ENCODE results near the gene DHX8.
A peak's percentile ranks its signal among the peaks of the same experiment; 100 is the strongest.
"Not testable (repeated sequence)": the region's sequence is repeated elsewhere in the genome, so short reads cannot be mapped to it uniquely, and the experiment has no call there.

DHX8 gene

DNA sequence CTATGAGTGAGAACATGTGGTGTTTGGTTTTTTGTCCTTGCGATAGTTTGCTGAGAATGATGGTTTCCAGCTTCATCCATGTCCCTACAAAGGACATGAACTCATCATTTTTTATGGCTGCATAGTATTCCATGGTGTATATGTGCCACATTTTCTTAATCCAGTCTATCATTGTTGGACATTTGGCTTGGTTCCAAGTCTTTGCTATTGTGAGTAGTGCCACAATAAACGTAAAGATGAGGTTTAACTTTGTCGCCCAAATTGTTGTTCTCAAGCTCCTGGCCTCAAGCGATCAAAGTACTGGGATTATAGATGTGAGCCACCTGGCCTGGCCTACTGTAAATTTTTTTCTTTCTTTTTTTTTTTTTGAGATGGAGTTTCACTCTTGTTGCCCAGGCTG lies 21.2 kb upstream of the DHX8 start:
- DNase-seq (ENCODE audit: low spot score) = not testable (repeated sequence)

DNA sequence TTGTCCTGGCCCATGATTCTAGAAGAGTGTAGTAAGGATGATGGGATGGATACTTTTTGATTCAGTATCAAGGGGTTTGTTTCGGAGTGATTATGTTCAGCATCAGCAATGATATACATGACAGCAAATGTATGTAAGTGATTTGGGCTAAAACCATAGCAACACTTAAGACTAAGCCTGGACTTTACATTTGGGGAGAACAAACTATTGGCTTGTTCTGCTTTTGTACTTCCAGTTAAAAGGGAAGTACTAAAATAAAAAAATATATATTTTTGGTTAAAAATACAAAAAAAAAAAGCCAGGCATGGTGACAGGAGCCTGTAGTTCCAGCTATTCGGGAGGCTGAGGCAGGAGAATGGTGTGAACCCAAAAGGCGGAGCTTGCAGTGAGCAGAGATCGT lies 20.5 kb upstream of the DHX8 start:
- no peak for DNase-seq (ENCODE audit: low spot score)

GRCh38 chr17:43464046-43464445 lies 19.7 kb upstream of the DHX8 start:
- DNase-seq (ENCODE audit: low spot score) = no peak

- no peak for DNase-seq (ENCODE audit: low spot score)
These were observed 18.7 kb upstream of the DHX8 start for GRCh38 chr17:43465049-43465448.

DNA sequence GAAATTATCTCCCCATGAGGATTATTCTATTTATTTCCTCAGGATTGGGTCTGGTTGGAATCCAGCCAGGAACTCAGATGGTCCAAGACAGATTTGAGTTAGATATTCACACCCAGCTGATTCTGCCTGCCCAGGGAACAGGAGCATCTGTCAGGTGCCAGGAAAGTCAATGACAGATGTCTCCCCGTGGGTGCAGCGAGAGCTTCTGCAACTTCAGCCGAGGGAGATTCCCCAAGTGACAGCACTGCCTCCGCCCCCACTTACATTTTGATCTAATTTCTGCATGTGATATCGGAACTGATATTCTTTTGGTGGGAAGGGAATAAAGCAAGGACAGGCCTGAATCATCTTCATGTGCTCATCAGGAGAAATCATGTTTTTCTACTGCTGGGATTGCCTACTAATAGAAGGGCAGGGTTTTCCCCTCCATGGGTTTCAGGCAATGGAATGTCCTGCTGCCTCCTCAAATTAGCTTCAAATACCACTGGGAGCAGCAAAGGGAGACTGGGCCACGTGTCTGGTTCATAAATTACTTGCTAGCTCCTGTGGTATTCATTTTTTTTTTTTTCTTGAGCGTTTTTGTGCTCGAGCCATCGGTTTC lies 15.7 kb upstream of the DHX8 start:
- DNase-seq (ENCODE audit: low spot score) = peak; percentile 27

DNA sequence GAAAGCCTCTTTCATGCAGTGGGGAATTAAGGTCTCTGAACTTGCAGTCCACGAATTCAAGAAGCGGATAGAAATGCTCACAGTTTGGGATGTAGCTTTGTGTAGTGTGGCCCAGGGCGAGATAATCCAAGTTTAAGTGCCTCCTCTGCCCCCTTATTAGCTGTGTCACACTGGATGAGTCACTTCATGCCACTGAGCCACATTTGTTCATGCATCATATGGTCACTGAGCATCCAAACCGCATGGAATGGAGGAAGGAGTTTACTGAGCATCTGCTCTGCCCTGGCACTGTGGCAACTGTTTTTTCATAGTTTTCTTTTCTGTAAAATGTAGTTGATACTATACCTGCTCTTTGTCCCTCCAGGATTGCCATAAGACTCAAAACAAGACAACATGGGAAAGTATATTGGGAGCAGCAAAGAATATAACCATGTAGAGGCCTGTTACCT lies 15.1 kb upstream of the DHX8 start:
- DNase-seq (ENCODE audit: low spot score) = no peak

DNA sequence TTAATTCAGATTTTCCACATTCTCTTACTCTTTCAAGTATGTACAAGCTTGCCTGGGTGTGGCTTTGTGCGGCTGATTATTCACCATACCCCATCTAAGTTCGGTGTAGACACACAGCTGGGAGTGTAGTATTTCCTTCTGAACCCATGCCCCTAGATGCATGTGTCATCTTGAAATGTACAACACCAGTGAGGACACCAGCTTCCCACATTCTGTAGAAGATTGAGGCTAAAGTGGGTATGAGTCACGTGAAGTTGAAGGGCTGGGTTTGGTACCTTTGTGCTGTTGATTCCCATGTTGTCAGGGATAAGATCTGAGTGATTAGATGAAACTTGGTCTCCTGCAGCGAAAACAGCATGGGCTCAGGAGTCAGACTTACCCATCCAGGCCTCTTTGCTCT lies 14.6 kb upstream of the DHX8 start:
- DNase-seq (ENCODE audit: low spot score) = no peak

DNA sequence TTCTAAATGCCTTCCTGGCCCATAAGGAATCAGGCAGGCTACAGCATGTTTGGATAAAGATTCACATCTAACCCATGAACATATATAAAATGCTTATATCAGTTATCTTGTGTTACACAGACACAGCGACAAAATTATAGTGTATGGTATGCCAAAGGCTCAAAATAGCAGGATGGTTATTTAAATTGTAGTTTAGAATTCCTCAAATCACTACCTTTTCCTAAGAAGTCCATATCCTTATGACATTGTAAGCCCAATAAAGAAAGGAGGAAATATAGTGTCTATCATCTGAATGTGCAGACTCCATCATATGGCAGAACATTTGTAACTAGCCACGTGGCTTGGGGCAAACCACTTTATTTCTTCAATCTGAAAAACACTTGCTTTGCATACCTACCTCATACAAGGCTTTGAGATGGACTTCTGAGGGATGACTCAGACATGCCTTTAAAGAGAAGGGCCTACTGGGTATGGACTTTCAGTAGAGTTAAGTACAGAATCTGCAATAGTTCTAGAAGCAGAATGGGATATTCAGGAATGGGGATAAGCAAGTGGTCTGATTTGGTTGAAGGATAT lies 12.1 kb upstream of the DHX8 start:
- no peak for DNase-seq (ENCODE audit: low spot score)

- no peak for DNase-seq (ENCODE audit: low spot score)
These were observed 8.2 kb upstream of the DHX8 start for GRCh38 chr17:43475494-43476089.

- DNase-seq (ENCODE audit: low spot score) = not testable (repeated sequence)
These were observed 7.5 kb upstream of the DHX8 start for GRCh38 chr17:43476306-43476705.

DNA sequence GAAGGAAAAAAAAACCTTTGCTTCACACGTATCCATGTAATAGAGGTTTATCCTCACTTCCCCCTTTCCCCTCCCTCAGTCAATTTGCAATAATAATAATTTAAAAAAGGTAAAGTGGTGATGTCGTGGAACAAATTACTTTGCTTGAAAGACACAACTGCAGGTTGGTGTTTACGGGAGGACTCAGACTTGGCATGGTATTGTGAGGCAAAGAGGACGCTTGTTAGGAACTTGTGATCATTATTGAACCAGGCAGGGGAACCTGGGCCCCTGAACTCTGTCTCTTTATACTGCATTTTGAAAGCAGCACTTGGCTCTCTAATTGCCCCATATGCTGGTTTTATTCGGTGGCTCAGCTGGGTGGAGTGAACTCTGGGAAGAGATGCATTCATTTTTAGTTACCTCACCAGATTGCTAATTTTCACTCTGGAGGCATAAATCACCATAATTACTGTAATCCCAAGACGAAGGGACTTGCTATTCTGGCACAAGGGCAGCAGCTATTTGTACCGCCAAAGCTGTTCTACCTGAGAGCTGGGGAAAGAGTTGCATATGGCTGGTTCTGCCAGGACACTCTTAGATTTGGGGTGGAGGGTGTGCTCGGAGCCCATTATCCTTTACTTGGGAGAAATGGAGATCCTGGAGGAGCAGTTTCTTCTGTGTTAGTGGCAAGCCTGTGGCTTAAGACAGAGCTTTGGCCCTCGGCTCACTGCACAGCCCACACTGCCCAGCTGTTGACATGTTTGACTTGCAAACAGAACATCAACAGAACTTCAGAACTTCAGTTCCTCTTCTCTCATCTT lies 5.7 kb upstream of the DHX8 start:
- DNase-seq (ENCODE audit: low spot score) = no peak

- no peak for DNase-seq (ENCODE audit: low spot score)
These were observed 3.8 kb upstream of the DHX8 start for GRCh38 chr17:43479948-43480347.

GRCh38 chr17:43482103-43483012 lies 1.4 kb upstream of the DHX8 start:
- no peak for DNase-seq (ENCODE audit: low spot score)

- no peak for DNase-seq (ENCODE audit: low spot score)
These were observed 6.8 kb downstream of the DHX8 start for GRCh38 chr17:43490621-43491020.

DNA sequence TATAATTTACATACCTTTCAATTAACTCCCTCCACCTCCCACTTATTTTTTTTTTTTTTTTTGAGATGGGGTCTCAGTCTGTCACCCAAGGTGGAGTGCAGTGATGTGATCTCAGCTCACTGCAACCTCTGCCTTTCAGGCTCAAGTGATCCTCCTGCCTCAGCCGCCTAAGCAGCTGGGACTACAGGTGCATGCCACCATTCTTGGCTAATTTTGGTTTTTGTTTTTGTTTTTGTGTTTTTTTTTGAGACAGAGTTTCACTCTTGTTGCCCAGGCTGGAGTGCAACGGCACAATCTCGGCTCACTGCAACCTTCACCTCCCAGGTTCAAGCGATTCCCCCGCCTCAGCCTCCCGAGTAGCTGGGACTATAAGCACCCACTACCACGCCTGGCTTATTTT lies 25.7 kb downstream of the DHX8 start:
- DNase-seq (ENCODE audit: low spot score) = not testable (repeated sequence)

DNA sequence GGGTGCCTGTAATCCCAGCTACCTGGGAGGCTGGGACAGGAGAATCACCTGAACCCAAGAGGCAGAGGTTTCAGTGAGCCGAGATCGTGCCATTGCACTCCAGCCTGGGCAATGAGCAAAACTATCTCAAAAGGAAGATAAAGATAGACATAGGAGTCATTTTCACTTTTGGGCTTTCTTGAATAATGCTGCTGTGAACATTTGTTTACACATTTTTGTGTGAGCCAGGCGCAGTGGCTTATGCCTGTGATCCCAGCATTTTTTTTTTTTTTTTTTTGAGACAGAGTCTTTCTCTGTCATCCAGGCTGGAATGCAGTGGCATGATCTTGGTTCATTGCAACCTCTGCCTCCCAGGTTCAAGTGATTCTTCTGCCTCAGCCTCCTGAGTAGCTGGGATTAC lies 27.4 kb downstream of the DHX8 start:
- not testable (repeated sequence) for DNase-seq (ENCODE audit: low spot score)

GRCh38 chr17:43515656-43516055 lies 31.9 kb downstream of the DHX8 start:
- no peak for DNase-seq (ENCODE audit: low spot score)

GRCh38 chr17:43517161-43517560 lies 33.4 kb downstream of the DHX8 start:
- no peak for DNase-seq (ENCODE audit: low spot score)

DNA sequence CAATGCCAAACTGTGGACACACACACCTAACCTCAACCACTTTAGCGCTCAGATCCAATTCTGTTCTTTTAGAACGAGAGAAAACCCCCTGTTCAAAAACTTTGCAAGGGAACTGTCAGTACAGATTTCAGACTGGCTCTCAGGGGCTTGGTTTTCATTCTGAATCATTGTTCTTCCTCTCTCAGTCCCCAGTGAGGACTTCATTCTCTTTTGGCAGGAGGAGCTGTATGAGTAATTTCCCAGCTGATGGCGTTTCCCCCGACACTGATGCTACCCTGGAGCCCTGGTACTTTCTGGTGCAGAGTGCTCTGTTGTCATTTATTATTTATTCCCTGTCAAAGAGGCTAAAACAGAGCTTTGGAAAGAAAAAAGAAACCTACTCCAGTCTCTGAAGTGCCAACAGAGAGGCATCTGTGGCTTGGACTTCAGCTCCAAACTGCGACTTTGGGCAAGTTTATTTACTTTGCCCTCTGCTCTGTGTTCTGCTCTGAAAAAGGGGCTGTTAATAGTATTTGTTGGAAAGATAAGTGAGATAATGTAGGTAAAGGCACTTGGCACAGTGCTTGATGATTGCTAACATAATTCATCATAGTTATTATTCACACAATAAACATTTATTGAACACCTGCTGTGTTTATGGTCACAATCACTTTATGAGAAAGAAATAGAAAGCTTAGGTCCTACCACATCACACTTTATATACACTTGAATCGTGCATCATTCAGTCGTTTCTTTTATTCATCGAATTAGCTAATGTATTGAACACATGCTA lies 34.0 kb downstream of the DHX8 start:
- DNase-seq (ENCODE audit: low spot score) = no peak

- no peak for DNase-seq (ENCODE audit: low spot score)
These were observed 37.6 kb downstream of the DHX8 start for GRCh38 chr17:43521389-43521788.

GRCh38 chr17:43524945-43525575 lies 41.3 kb downstream of the DHX8 start:
- DNase-seq (ENCODE audit: low spot score) = no peak

All from iPS-NIHi11 (cell line).